Endothelial cell of umbilical vein (primary cell): ENCODE measurements around the gene CREB3L2. TPM values are rescaled to one million over a fixed set of nuclear protein-coding genes. Genes with fewer than 3 reads are reported as not detected.

Experiments
- BruUV-seq: library from RNA; stranded (reverse); fragments of 400-500 nt; replicated peaks from 2 replicates; lab custom pipeline; 2021; lab: Mats Ljungman, UMichigan
- CTCF ChIA-PET: fragments of 300-600, 350-600 bp; sonication (Branson Sonifier 250); formaldehyde crosslinking; loops from one replicate; lab custom pipeline; 2021; ENCODE audit warnings: antibody characterized with exemption, inconsistent platforms; lab: Charles Lee
- POLR2A ChIA-PET: fragments of 300-600, 350-600 bp; sonication (Branson Sonifier 250); formaldehyde crosslinking; loops from one replicate; lab custom pipeline; 2021; ENCODE audit warnings: antibody characterized with exemption, inconsistent platforms; lab: Charles Lee
- DNase-seq: peaks from one replicate; pipeline ENCODE4 v3.0.0-alpha.2; 2011; ENCODE audit warnings: low read depth, low spot score
- FAIRE-seq: peaks from 2 replicates; lab custom pipeline; 2011; peaks lifted over from hg19 to GRCh38; lab: Jason Lieb, UNC
- H2AFZ ChIP-seq: 2 replicates; pipeline ENCODE4 v1.6.0; 2012; ENCODE audit warnings: low read depth, low read length, control low read depth, inconsistent platforms
- H3K27ac ChIP-seq: 2 replicates; pipeline ENCODE4 v1.5.1; 2011; ENCODE audit warnings: low read depth, mild to moderate bottlenecking, control low read depth, low read length, moderate library complexity; ENCODE audit not compliant: insufficient read depth
- H3K27me3 ChIP-seq, 2 experiments: 2 replicates each; pipeline versions ENCODE4 v1.6.0 to v1.6.1; 2011; ENCODE audit warnings: low read length in 2 of 2, mixed read lengths in 1 of 2; ENCODE audit not compliant: control insufficient read depth in 2 of 2, insufficient read depth in 2 of 2
- H3K36me3 ChIP-seq, 2 experiments: 2 replicates in 1 of 2; 3 replicates in 1 of 2; pipeline ENCODE4 v1.5.1; 2011; ENCODE audit warnings: low read length in 2 of 2, mild to moderate bottlenecking in 1 of 2, moderate library complexity in 1 of 2; ENCODE audit not compliant: control insufficient read depth in 2 of 2, insufficient read depth in 2 of 2; ENCODE audit errors: extremely low read depth in 1 of 2
- H3K4me1 ChIP-seq: 3 replicates; pipeline ENCODE4 v1.5.1; 2011; ENCODE audit warnings: mild to moderate bottlenecking, low read length; ENCODE audit not compliant: control insufficient read depth, insufficient read depth; ENCODE audit errors: extremely low read depth
- H3K4me2 ChIP-seq: 2 replicates; pipeline ENCODE4 v1.6.1; 2011; ENCODE audit warnings: low read length, control low read depth, mixed read lengths; ENCODE audit not compliant: insufficient read depth
- H3K4me3 ChIP-seq, 3 experiments: fragments of 200-600 bp in 1 of 3; sonication (generic), shearing (Covaris generic) in 1 of 3; replicated peaks in 1 of 3; 2 replicates each; pipeline ENCODE4 v1.5.1; 2011 to 2016; ENCODE audit warnings: control low read depth in 3 of 3, low read length in 3 of 3, mild to moderate bottlenecking in 2 of 3, inconsistent platforms in 1 of 3, low read depth in 1 of 3, moderate library complexity in 1 of 3; ENCODE audit not compliant: insufficient read depth in 1 of 3
- H3K79me2 ChIP-seq: 2 replicates; pipeline ENCODE4 v1.6.0; 2012; ENCODE audit warnings: low read length, inconsistent platforms; ENCODE audit not compliant: control insufficient read depth, insufficient read depth
- H3K9ac ChIP-seq: replicated peaks from 2 replicates; pipeline ENCODE3; 2011; ENCODE audit warnings: low read length, control low read depth; ENCODE audit not compliant: insufficient read depth; ENCODE audit errors: extremely low read depth
- H3K9me1 ChIP-seq: replicated peaks from 3 replicates; pipeline ENCODE4 v1.6.0; 2011; ENCODE audit warnings: mild to moderate bottlenecking, low read length; ENCODE audit not compliant: control insufficient read depth, insufficient read depth; ENCODE audit errors: extremely low read depth
- H3K9me3 ChIP-seq: replicated peaks from 2 replicates; pipeline ENCODE4 v1.5.1; 2012; ENCODE audit warnings: low read length, inconsistent platforms; ENCODE audit not compliant: control insufficient read depth, insufficient read depth
- H4K20me1 ChIP-seq: replicated peaks from 2 replicates; pipeline ENCODE3; 2011; ENCODE audit warnings: mild to moderate bottlenecking, low read length; ENCODE audit not compliant: control insufficient read depth, insufficient read depth; ENCODE audit errors: extremely low read depth
- CTCF ChIP-seq, 2 donors: IDR thresholded peaks; 1 replicate in 1 of 2; 2 replicates in 1 of 2; pipeline ENCODE4 v1.5.1; 2011; ENCODE audit warnings: low read length in 2 of 2, mild to moderate bottlenecking in 2 of 2, moderate library complexity in 2 of 2, control low read depth in 1 of 2, inconsistent platforms in 1 of 2, low read depth in 1 of 2; ENCODE audit not compliant: insufficient read depth in 1 of 2; ENCODE audit errors: extremely low read depth in 1 of 2
- EZH2 ChIP-seq: IDR thresholded peaks from 2 replicates; pipeline ENCODE4 v1.6.1; 2012; ENCODE audit warnings: borderline replicate concordance, low read depth, mild to moderate bottlenecking, moderate library complexity, low read length, inconsistent platforms; ENCODE audit not compliant: severe bottlenecking
- FOS ChIP-seq: IDR thresholded peaks from 2 replicates; pipeline ENCODE4 v1.6.1; 2011; ENCODE audit warnings: mild to moderate bottlenecking, low read length, moderate library complexity, borderline replicate concordance; ENCODE audit not compliant: insufficient read depth
- GATA2 ChIP-seq: IDR thresholded peaks from 2 replicates; pipeline ENCODE4 v1.7.0; 2011; ENCODE audit warnings: low read depth, mild to moderate bottlenecking, moderate library complexity, mixed read lengths, low read length; ENCODE audit not compliant: insufficient read length, insufficient read depth
- JUN ChIP-seq: IDR thresholded peaks from 2 replicates; pipeline ENCODE4 v1.6.1; 2011; ENCODE audit warnings: borderline replicate concordance, low read depth; ENCODE audit not compliant: insufficient read length, insufficient read depth
- MAX ChIP-seq: IDR thresholded peaks from 2 replicates; pipeline ENCODE4 v1.6.1; 2011; ENCODE audit not compliant: insufficient read depth, insufficient read length
- MYC ChIP-seq: IDR thresholded peaks from one replicate; pipeline ENCODE4 v1.6.1; 2011; ENCODE audit warnings: mild to moderate bottlenecking, low read depth, low read length
- POLR2A ChIP-seq: IDR thresholded peaks from 2 replicates; pipeline ENCODE4 v1.6.1; 2012; ENCODE audit warnings: low read depth, mild to moderate bottlenecking, control low read depth, low read length
- POLR2AphosphoS5 ChIP-seq: IDR thresholded peaks from 2 replicates; pipeline ENCODE4 v1.6.1; 2012; ENCODE audit warnings: low read depth, mild to moderate bottlenecking, control low read depth, low read length, moderate library complexity; ENCODE audit not compliant: insufficient read depth
- dilution Hi-C: fragments of 300-500 bp; cut with MboI; formaldehyde crosslinking; loops from one replicate; pipeline ENCODE4 v1.15.0; 2019; ENCODE audit warnings: low sequenced_read_pairs; ENCODE audit not compliant: extremely low pct_ligation_motif_present
- intact Hi-C: fragments of 100-400 bp; cut with micrococcal nuclease; formaldehyde crosslinking; loops from one replicate; pipeline ENCODE4 v1.10.0; 2022
- polyA plus RNA-seq, 4 experiments: library from polyadenylated mRNA; depleted of rRNA in 3 of 4; stranded (reverse) in 3 of 4; unstranded in 1 of 4; fragments of >200 nt; gene quantifications; 2 replicates each; pipeline versions ENCODE4 v1.2.1 to v1.2.3, GENCODE V29; 2011 to 2012; ENCODE audit warnings: missing spikeins in 1 of 4
- total RNA-seq: library from RNA; stranded (reverse); gene quantifications from 2 replicates; pipeline ENCODE4 v1.2.3, GENCODE V29; 2021

Gene CREB3L2
- total and polyA plus RNA-seq, 2 donors (not counting 3 experiments of a cell fraction or from before 2014, with no cell fraction given) = 32.1 to 93.4 TPM

GRCh38 chr7:138030679-138031351 is 28.9 kb upstream of the CREB3L2 start:
- dilution Hi-C loops = no loop called here
- no peaks in the 10 kb centered on the region for H3K9me3 ChIP-seq
- ChIA-PET CTCF (interaction anchor here (0.8 to 1.1 kb wide), 2 partner anchors 22 to 149 kb away, joined by 3 read pairs; no protein-coding TSS in a partner anchor), POLR2A (no interaction called here)
- no peak overlapping the region for H3K4me2 ChIP-seq
- no peaks in the 10 kb centered on the region for H3K27me3 ChIP-seq
- no peaks in the 10 kb centered on the region for H3K9me1 ChIP-seq
- FAIRE-seq (no peak), DNase-seq (no peak)
- no peak overlapping the region for H3K9ac ChIP-seq
- H3K79me2 ChIP-seq = no peaks in the 10 kb centered on the region
- no peaks in the 10 kb centered on the region for H3K4me1 ChIP-seq
- intact Hi-C loops = no loop called here
- BruUV-seq = no TSS peak
- TF ChIP-seq CTCF (IDR thresholded peaks at IDR 0.05; ENCODE audit: extremely low read depth in 1 of 2, insufficient read depth in 1 of 2, low read depth in 1 of 2, low read length in 2 of 2) (no peak), POLR2AphosphoS5 (no peak), JUN (no peak), POLR2A (no peak), EZH2 (no peak), GATA2 (no peak), FOS (no peak), MAX (no peak), MYC (no peak)
- H4K20me1 ChIP-seq = no peaks in the 10 kb centered on the region
- H3K27ac ChIP-seq = no peak overlapping the region
- H2AFZ ChIP-seq = no peak overlapping the region
- H3K4me3 ChIP-seq = no peak overlapping the region
- H3K36me3 ChIP-seq = no peaks in the 10 kb centered on the region
